OCI-LY7 (cell line): ENCODE data around the gene ASIC2. TPM values are rescaled to one million over a fixed set of nuclear protein-coding genes. Genes with fewer than 3 reads are reported as not detected.

ENCODE experiments used
- BruUV-seq: library from RNA; stranded (reverse); fragments of 400-500 nt; replicated peaks from 2 replicates; lab custom pipeline; 2021; lab: Mats Ljungman, UMichigan
- CTCF ChIA-PET: fragments of 300-600 bp; sonication (Branson Sonifier 250); formaldehyde crosslinking; loops from one replicate; lab custom pipeline; 2022; ENCODE audit warnings: antibody characterized with exemption; ENCODE audit not compliant: unreplicated experiment; lab: Charles Lee
- POLR2A ChIA-PET: fragments of 300-600 bp; sonication (Branson Sonifier 250); formaldehyde crosslinking; loops from one replicate; lab custom pipeline; 2022; ENCODE audit warnings: antibody characterized with exemption; lab: Charles Lee
- DNase-seq: peaks from one replicate; pipeline ENCODE4 v3.0.0-alpha.2; 2015; ENCODE audit warnings: low spot score
- H2AFZ ChIP-seq: fragments of 200-600 bp; sonication (generic), shearing (Covaris generic); 2 replicates; pipeline ENCODE4 v1.6.1; 2014; ENCODE audit warnings: mild to moderate bottlenecking, antibody characterized with exemption, low read length, moderate library complexity
- H3K27ac ChIP-seq: fragments of 200-600 bp; sonication (generic); 2 replicates; pipeline ENCODE4 v1.5.1; 2014; ENCODE audit warnings: mixed run types, low read depth, mild to moderate bottlenecking, moderate library complexity, low read length, inconsistent platforms; ENCODE audit not compliant: poor library complexity, severe bottlenecking
- H3K36me3 ChIP-seq: fragments of 200-600 bp; sonication (generic); 2 replicates; pipeline ENCODE4 v1.6.1; 2014; ENCODE audit warnings: mild to moderate bottlenecking, antibody characterized with exemption, low read length, moderate library complexity, mixed read lengths; ENCODE audit not compliant: insufficient read depth
- H3K4me1 ChIP-seq: fragments of 200-600 bp; sonication (generic); 2 replicates; pipeline ENCODE4 v1.5.1; 2014; ENCODE audit warnings: mild to moderate bottlenecking, low read length; ENCODE audit not compliant: insufficient read depth, poor library complexity, severe bottlenecking
- H3K4me2 ChIP-seq: fragments of 200-600 bp; sonication (generic); 2 replicates; pipeline ENCODE4 v1.6.1; 2014; ENCODE audit warnings: mild to moderate bottlenecking, low read length
- H3K4me3 ChIP-seq: fragments of 200-600 bp; sonication (generic); 2 replicates; pipeline ENCODE4 v1.5.1; 2014; ENCODE audit warnings: mild to moderate bottlenecking, low read depth, low read length; ENCODE audit not compliant: poor library complexity, severe bottlenecking
- H3K79me2 ChIP-seq: fragments of 200-600 bp; sonication (generic); 2 replicates; pipeline ENCODE4 v1.6.1; 2016; ENCODE audit warnings: low read depth, mild to moderate bottlenecking, low read length, moderate library complexity, mixed read lengths; ENCODE audit not compliant: insufficient read depth
- H3K9me2 ChIP-seq: fragments of 200-600 bp; sonication (generic); 2 replicates; pipeline ENCODE4 v1.6.1; 2016; ENCODE audit warnings: mild to moderate bottlenecking, low read length, mixed read lengths; ENCODE audit not compliant: insufficient read depth
- H3K9me3 ChIP-seq: fragments of 200-600 bp; sonication (generic); 2 replicates; pipeline ENCODE4 v1.6.1; 2014; ENCODE audit warnings: mild to moderate bottlenecking, mixed run types, low read length, mixed read lengths
- H4K20me1 ChIP-seq: fragments of 200-600 bp; sonication (generic); 2 replicates; pipeline ENCODE4 v1.6.1; 2014; ENCODE audit warnings: mild to moderate bottlenecking, antibody characterized with exemption, low read length, moderate library complexity, mixed read lengths; ENCODE audit not compliant: insufficient read depth
- CTCF ChIP-seq: fragments of 200-600 bp; sonication (generic); conservative IDR thresholded peaks from 2 replicates; pipeline ENCODE4 v1.5.1; 2014; ENCODE audit warnings: mild to moderate bottlenecking, antibody characterized with exemption, low read length, moderate library complexity, mixed read lengths
- EZH2phosphoT487 ChIP-seq: fragments of 200-600 bp; sonication (generic); IDR thresholded peaks from 2 replicates; pipeline ENCODE4 v1.6.1; 2018; ENCODE audit warnings: low read depth, borderline replicate concordance, mild to moderate bottlenecking, mixed run types, antibody characterized with exemption, low read length, moderate library complexity, mixed read lengths
- intact Hi-C: fragments of 100-400 bp; cut with micrococcal nuclease; formaldehyde crosslinking; loops from one replicate; pipeline ENCODE4 v1.10.0; 2022; ENCODE audit not compliant: unreplicated experiment
- total RNA-seq, 2 experiments: library from RNA; depleted of rRNA in 1 of 2; stranded (reverse); fragments of >200 nt in 1 of 2; shearing (Covaris generic) in 1 of 2; gene quantifications; 2 replicates each; pipeline ENCODE4 v1.2.3, GENCODE V29; 2014 to 2022

ASIC2 gene
- total RNA-seq, 2 experiments from 2014 or later = not detected

- Histone ChIP-seq H3K4me3 (no peak overlapping the region), H3K9me2 (no peaks in the 10 kb centered on the region), H3K27ac (no peak overlapping the region), H4K20me1 (no peaks in the 10 kb centered on the region), H3K4me2 (no peak overlapping the region), H3K4me1 (no peaks in the 10 kb centered on the region), H3K9me3 (no peaks in the 10 kb centered on the region), H3K79me2 (no peaks in the 10 kb centered on the region), H2AFZ (no peak overlapping the region), H3K36me3 (no peaks in the 10 kb centered on the region)
- TF ChIP-seq CTCF (no peak), EZH2phosphoT487 (no peak)
- ChIA-PET CTCF (no interaction called here), POLR2A (no interaction called here)
- intact Hi-C loops = no loop called here
- no peak for DNase-seq
- no TSS peak for BruUV-seq
These were observed 179.7 kb downstream of the ASIC2 start for GRCh38 chr17:33113276-33113990.

DNA sequence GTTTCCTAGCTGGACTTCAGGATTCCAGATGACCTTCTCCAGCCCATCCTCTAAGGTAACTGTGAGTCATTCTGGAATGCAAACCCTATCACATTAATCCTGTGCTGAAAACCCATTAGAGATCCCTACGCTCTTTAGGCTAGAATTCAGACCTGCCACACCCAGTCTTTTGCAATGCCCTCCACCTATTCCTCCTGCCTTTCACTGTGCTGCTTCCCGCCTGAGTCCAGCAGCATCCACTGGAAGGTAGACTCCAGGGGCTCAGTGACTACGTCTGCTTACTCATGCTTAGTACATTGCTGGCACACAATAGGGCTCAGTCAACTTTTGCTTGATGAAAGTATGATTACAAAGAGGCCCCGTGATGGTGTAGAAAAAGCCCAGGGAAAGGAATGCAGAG is 180.3 kb downstream of the ASIC2 start:
- Histone ChIP-seq H3K4me3 (no peak overlapping the region), H4K20me1 (no peaks in the 10 kb centered on the region), H3K36me3 (no peaks in the 10 kb centered on the region), H3K4me1 (no peaks in the 10 kb centered on the region), H2AFZ (no peak overlapping the region), H3K27ac (no peak overlapping the region), H3K79me2 (no peaks in the 10 kb centered on the region), H3K4me2 (no peak overlapping the region), H3K9me3 (no peaks in the 10 kb centered on the region), H3K9me2 (no peaks in the 10 kb centered on the region)
- no peak for DNase-seq
- CTCF ChIA-PET = no interaction called here
- TF ChIP-seq EZH2phosphoT487 (no peak), CTCF (no peak)
- no TSS peak for BruUV-seq
- intact Hi-C loops = no loop called here
- POLR2A ChIA-PET = no interaction called here

- Histone ChIP-seq H3K9me2 (no peaks in the 10 kb centered on the region), H3K4me2 (no peak overlapping the region), H3K79me2 (no peaks in the 10 kb centered on the region), H2AFZ (no peak overlapping the region), H3K36me3 (no peaks in the 10 kb centered on the region), H4K20me1 (no peaks in the 10 kb centered on the region), H3K4me1 (no peaks in the 10 kb centered on the region), H3K27ac (no peak overlapping the region), H3K9me3 (no peaks in the 10 kb centered on the region), H3K4me3 (no peak overlapping the region)
- BruUV-seq = no TSS peak
- no peak for DNase-seq
- ChIA-PET POLR2A (no interaction called here), CTCF (no interaction called here)
- intact Hi-C loops = no loop called here
- TF ChIP-seq EZH2phosphoT487 (no peak), CTCF (no peak)
These were observed 183.6 kb downstream of the ASIC2 start for GRCh38 chr17:33109336-33110072.
